Measurements from ENCODE around the gene ITPR2. TPM values are rescaled to one million over a fixed set of nuclear protein-coding genes. Genes with fewer than 3 reads are reported as not detected.
A peak's percentile ranks its signal among the peaks of the same experiment; 100 is the strongest.

The ITPR2 gene
- total RNA-seq, 3 donors from 2014 or later, result 18.2 to 26.7 (median 21.0) TPM

GRCh38 chr12:26721800-26722199 lies 111.2 kb downstream of the ITPR2 start:
- ATAC-seq, result no peak
- peaks cover 18% of the 10 kb centered on the region for H3K36me3 Mint-ChIP-seq (ENCODE audit: insufficient read depth)
- peaks cover 8% of the 10 kb centered on the region for H3K4me1 Mint-ChIP-seq (ENCODE audit: low read depth)
- no peak for DNase-seq
- no peak overlapping the region for H3K4me3 Mint-ChIP-seq
- H3K27me3 Mint-ChIP-seq (ENCODE audit: low read depth), result no peaks in the 10 kb centered on the region
- H3K9me3 Mint-ChIP-seq, result no peaks in the 10 kb centered on the region

- no peaks in the 10 kb centered on the region for H3K4me1 Mint-ChIP-seq (ENCODE audit: low read depth)
Measured at GRCh38 chr12:26719852-26720251, 113.1 kb downstream of the ITPR2 start.

GRCh38 chr12:26717757-26718156 lies 115.2 kb downstream of the ITPR2 start:
- H3K4me3 Mint-ChIP-seq, result no peak overlapping the region
- H3K36me3 Mint-ChIP-seq (ENCODE audit: insufficient read depth), result peaks cover 24% of the 10 kb centered on the region
- H3K27me3 Mint-ChIP-seq (ENCODE audit: low read depth), result no peaks in the 10 kb centered on the region
- no peak for ATAC-seq
- H3K4me1 Mint-ChIP-seq (ENCODE audit: low read depth), result peaks cover 2% of the 10 kb centered on the region
- H3K9me3 Mint-ChIP-seq, result no peaks in the 10 kb centered on the region
- DNase-seq, result no peak

More at GRCh38 chr12:26719852-26720251, 113.1 kb downstream of the ITPR2 start:
- no peak for ATAC-seq
- H3K4me3 Mint-ChIP-seq, result no peak overlapping the region
- no peak for DNase-seq
- H3K27me3 Mint-ChIP-seq (ENCODE audit: low read depth), result no peaks in the 10 kb centered on the region
- no peaks in the 10 kb centered on the region for H3K9me3 Mint-ChIP-seq
- peaks cover 21% of the 10 kb centered on the region for H3K36me3 Mint-ChIP-seq (ENCODE audit: insufficient read depth)

- no peaks in the 10 kb centered on the region for H3K27me3 Mint-ChIP-seq (ENCODE audit: low read depth)
- DNase-seq (no peak), ATAC-seq (no peak)
- no peak overlapping the region for H3K4me3 Mint-ChIP-seq
- peaks cover 33% of the 10 kb centered on the region for H3K36me3 Mint-ChIP-seq (ENCODE audit: insufficient read depth)
- H3K9me3 Mint-ChIP-seq, result no peaks in the 10 kb centered on the region
- peaks cover 2% of the 10 kb centered on the region for H3K4me1 Mint-ChIP-seq (ENCODE audit: low read depth)
Measured at GRCh38 chr12:26715232-26715631, 117.8 kb downstream of the ITPR2 start.

GRCh38 chr12:26713885-26714383 lies 119.1 kb downstream of the ITPR2 start:
- H3K36me3 Mint-ChIP-seq (ENCODE audit: insufficient read depth), result peaks cover 33% of the 10 kb centered on the region
- DNase-seq, result no peak
- H3K4me1 Mint-ChIP-seq (ENCODE audit: low read depth), result peaks cover 2% of the 10 kb centered on the region
- no peaks in the 10 kb centered on the region for H3K9me3 Mint-ChIP-seq
- no peak overlapping the region for H3K4me3 Mint-ChIP-seq
- H3K27me3 Mint-ChIP-seq (ENCODE audit: low read depth), result no peaks in the 10 kb centered on the region
- no peak for ATAC-seq

GRCh38 chr12:26712892-26713291 lies 120.1 kb downstream of the ITPR2 start:
- H3K9me3 Mint-ChIP-seq, result peaks cover 5% of the 10 kb centered on the region
- H3K4me1 Mint-ChIP-seq (ENCODE audit: low read depth), result peaks cover 2% of the 10 kb centered on the region
- ATAC-seq (no peak), DNase-seq (no peak)
- H3K27me3 Mint-ChIP-seq (ENCODE audit: low read depth), result no peaks in the 10 kb centered on the region
- H3K36me3 Mint-ChIP-seq (ENCODE audit: insufficient read depth), result peaks cover 38% of the 10 kb centered on the region
- no peak overlapping the region for H3K4me3 Mint-ChIP-seq

- Mint-ChIP-seq H3K27me3 (ENCODE audit: low read depth) (no peaks in the 10 kb centered on the region), H3K4me3 (no peak overlapping the region), H3K4me1 (ENCODE audit: low read depth) (peaks cover 2% of the 10 kb centered on the region), H3K9me3 (peaks cover 5% of the 10 kb centered on the region), H3K36me3 (ENCODE audit: insufficient read depth) (peaks cover 36% of the 10 kb centered on the region)
- DNase-seq, result no peak
- ATAC-seq, result no peak
Measured at GRCh38 chr12:26711569-26711968, 121.4 kb downstream of the ITPR2 start.

- no peaks in the 10 kb centered on the region for H3K27me3 Mint-ChIP-seq (ENCODE audit: low read depth)
- H3K4me1 Mint-ChIP-seq (ENCODE audit: low read depth), result peaks cover 2% of the 10 kb centered on the region
- no peak for DNase-seq
- H3K9me3 Mint-ChIP-seq, result peaks cover 5% of the 10 kb centered on the region
- no peak for ATAC-seq
- H3K36me3 Mint-ChIP-seq (ENCODE audit: insufficient read depth), result peaks cover 36% of the 10 kb centered on the region
- H3K4me3 Mint-ChIP-seq, result no peak overlapping the region
Measured at GRCh38 chr12:26711072-26711471, 121.9 kb downstream of the ITPR2 start.

- no peaks in the 10 kb centered on the region for H3K4me1 Mint-ChIP-seq (ENCODE audit: low read depth)
Measured at GRCh38 chr12:26705851-26706250, 127.1 kb downstream of the ITPR2 start.

GRCh38 chr12:26704684-26705460 lies 128.1 kb downstream of the ITPR2 start:
- H3K36me3 Mint-ChIP-seq (ENCODE audit: insufficient read depth), result peaks cover 11% of the 10 kb centered on the region
- no peak for DNase-seq
- no peak overlapping the region for H3K4me3 Mint-ChIP-seq
- H3K4me1 Mint-ChIP-seq (ENCODE audit: low read depth), result no peaks in the 10 kb centered on the region
- no peak for ATAC-seq
- peaks cover 5% of the 10 kb centered on the region for H3K9me3 Mint-ChIP-seq
- H3K27me3 Mint-ChIP-seq (ENCODE audit: low read depth), result no peaks in the 10 kb centered on the region

More at GRCh38 chr12:26705851-26706250, 127.1 kb downstream of the ITPR2 start:
- H3K9me3 Mint-ChIP-seq, result peaks cover 5% of the 10 kb centered on the region
- H3K4me3 Mint-ChIP-seq, result no peak overlapping the region
- DNase-seq (no peak), ATAC-seq (no peak)
- no peaks in the 10 kb centered on the region for H3K27me3 Mint-ChIP-seq (ENCODE audit: low read depth)
- peaks cover 16% of the 10 kb centered on the region for H3K36me3 Mint-ChIP-seq (ENCODE audit: insufficient read depth)

- Mint-ChIP-seq H3K27me3 (ENCODE audit: low read depth) (no peaks in the 10 kb centered on the region), H3K4me3 (no peak overlapping the region), H3K9me3 (peaks cover 5% of the 10 kb centered on the region), H3K4me1 (ENCODE audit: low read depth) (no peaks in the 10 kb centered on the region), H3K36me3 (ENCODE audit: insufficient read depth) (peaks cover 11% of the 10 kb centered on the region)
- DNase-seq (no peak), ATAC-seq (no peak)
Measured at GRCh38 chr12:26704214-26704613, 128.8 kb downstream of the ITPR2 start.

- no peak for ATAC-seq
- DNase-seq, result no peak
- peaks cover 3% of the 10 kb centered on the region for H3K9me3 Mint-ChIP-seq
- H3K36me3 Mint-ChIP-seq (ENCODE audit: insufficient read depth), result peaks cover 13% of the 10 kb centered on the region
- no peaks in the 10 kb centered on the region for H3K4me1 Mint-ChIP-seq (ENCODE audit: low read depth)
- H3K4me3 Mint-ChIP-seq, result no peak overlapping the region
- H3K27me3 Mint-ChIP-seq (ENCODE audit: low read depth), result no peaks in the 10 kb centered on the region
Measured at GRCh38 chr12:26702741-26703140, 130.3 kb downstream of the ITPR2 start.

GRCh38 chr12:26701604-26702215 lies 131.3 kb downstream of the ITPR2 start:
- Mint-ChIP-seq H3K9me3 (peaks cover 3% of the 10 kb centered on the region), H3K36me3 (ENCODE audit: insufficient read depth) (peaks cover 20% of the 10 kb centered on the region), H3K4me1 (ENCODE audit: low read depth) (no peaks in the 10 kb centered on the region), H3K4me3 (no peak overlapping the region), H3K27me3 (ENCODE audit: low read depth) (no peaks in the 10 kb centered on the region)
- ATAC-seq (peak in 1 of 2 donors; percentile 35), DNase-seq (no peak)

- Mint-ChIP-seq H3K9me3 (peaks cover 3% of the 10 kb centered on the region), H3K4me1 (ENCODE audit: low read depth) (no peaks in the 10 kb centered on the region), H3K27me3 (ENCODE audit: low read depth) (no peaks in the 10 kb centered on the region), H3K36me3 (ENCODE audit: insufficient read depth) (peaks cover 29% of the 10 kb centered on the region), H3K4me3 (no peak overlapping the region)
- DNase-seq (no peak), ATAC-seq (no peak)
Measured at GRCh38 chr12:26700430-26700829, 132.6 kb downstream of the ITPR2 start.

- ATAC-seq (no peak), DNase-seq (no peak)
- H3K27me3 Mint-ChIP-seq (ENCODE audit: low read depth), result no peaks in the 10 kb centered on the region
- peaks cover 3% of the 10 kb centered on the region for H3K9me3 Mint-ChIP-seq
- peaks cover 41% of the 10 kb centered on the region for H3K36me3 Mint-ChIP-seq (ENCODE audit: insufficient read depth)
- no peaks in the 10 kb centered on the region for H3K4me1 Mint-ChIP-seq (ENCODE audit: low read depth)
- no peak overlapping the region for H3K4me3 Mint-ChIP-seq
Measured at GRCh38 chr12:26699237-26699636, 133.8 kb downstream of the ITPR2 start.

Measured in activated T-cell treated with anti-CD3 and anti-CD28 coated beads, Interleukin-2, amount 50 U/mL, for 4 hours (primary cell).